Spleen (tissue), 7 donors: ENCODE measurements around the gene TAOK1.

Experiments
- CTCF ChIP-seq, 11 experiments: fragments of 200-600 bp in 7 of 11; fragments of 450-650 bp in 4 of 11; sonication (generic) in 4 of 11; IDR thresholded peaks in 8 of 11; conservative IDR thresholded peaks in 3 of 11; 1 replicate in 7 of 11; 2 replicates in 4 of 11; pipeline versions ENCODE4 v1.4.0 to v1.8.0; 2016 to 2021; ENCODE audit warnings: antibody characterized with exemption in 11 of 11, inconsistent platforms in 4 of 11, mild to moderate bottlenecking in 1 of 11
- POLR2A ChIP-seq, 3 donors: fragments of 450-650 bp; IDR thresholded peaks; one replicate each; pipeline ENCODE4 v1.5.1; 2017; ENCODE audit warnings: antibody characterized with exemption in 3 of 3, mild to moderate bottlenecking in 1 of 3
- POLR2AphosphoS5 ChIP-seq, 3 donors: sonication (generic); formaldehyde crosslinking; IDR thresholded peaks; one replicate each; pipeline ENCODE4 v1.5.1; 2017; ENCODE audit warnings: antibody characterized with exemption in 3 of 3
- donor health status: DM: no; HTN: no; CAD: no; lungs with moderate emphysema.
- donor health status: DM: no; HTN: no; CAD: no.
- donor health status: DM: no; HTN: no; CAD: no.

GRCh38 chr17:29583324-29584248 lies 193.4 kb downstream of the TAOK1 start:
- TF ChIP-seq CTCF (IDR thresholded peaks at IDR 0.05 in 8 of 11, conservative IDR thresholded peaks at IDR 0.05 in 3 of 11) (no peak), POLR2AphosphoS5 (IDR thresholded peaks at IDR 0.05) (no peak), POLR2A (IDR thresholded peaks at IDR 0.05) (no peak)
